Dedifferentiated amniotic fluid mesenchymal stem cell (primary cell): ENCODE results near the gene LLCFC1.

Source experiments
- DNase-seq: peaks from one replicate; pipeline ENCODE4 v3.0.0-alpha.2; 2016; ENCODE audit errors: extremely low spot score

LLCFC1 gene

DNA sequence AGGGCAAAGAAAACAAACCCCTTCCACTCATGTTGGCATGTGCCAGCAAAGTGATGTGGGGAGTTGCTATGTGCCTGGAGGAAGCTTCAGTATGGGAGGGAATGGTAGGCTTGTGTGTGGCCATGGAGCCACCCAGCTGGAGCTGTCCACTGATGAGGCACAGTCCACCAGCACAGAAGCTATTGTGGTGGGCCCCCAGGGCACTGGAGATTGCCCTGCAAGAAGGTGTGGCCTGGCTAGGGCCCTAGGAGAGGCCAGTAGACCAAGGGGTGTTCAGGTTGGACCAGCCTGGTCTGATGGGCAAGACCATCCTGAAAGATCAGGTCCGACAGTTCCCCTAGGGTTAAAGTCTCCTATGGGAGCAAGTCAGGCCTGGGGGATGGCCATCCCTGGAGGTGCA lies 45.0 kb downstream of the LLCFC1 start:
- DNase-seq = no peak
